EH (cell line): ENCODE measurements around the gene FAM149B1.

Source experiments
- DNase-seq: peaks from one replicate; pipeline ENCODE4 v3.0.0-alpha.2; 2015; ENCODE audit warnings: low read depth

FAM149B1 gene

GRCh38 chr10:73287441-73287840 is 119.5 kb downstream of the FAM149B1 start:
- no peak for DNase-seq

DNA sequence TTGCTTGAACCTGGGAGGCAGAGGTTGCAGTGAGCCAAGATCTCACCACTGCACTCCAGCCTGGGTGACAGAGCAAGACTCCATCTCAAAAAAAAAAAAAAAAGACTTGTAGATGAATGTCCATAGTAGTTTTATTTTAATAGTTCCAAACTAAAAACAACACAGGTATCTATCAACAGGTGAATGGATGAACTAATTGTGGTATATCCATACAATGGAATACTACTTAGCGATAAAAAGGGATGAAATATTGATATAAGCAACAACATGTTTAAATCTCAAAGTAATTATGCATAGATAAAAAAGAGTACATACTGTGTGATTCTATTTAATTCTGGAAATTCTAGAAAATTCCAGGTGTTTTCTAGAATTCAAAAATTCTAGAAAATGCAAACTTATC is 122.0 kb downstream of the FAM149B1 start:
- DNase-seq: no peak

DNA sequence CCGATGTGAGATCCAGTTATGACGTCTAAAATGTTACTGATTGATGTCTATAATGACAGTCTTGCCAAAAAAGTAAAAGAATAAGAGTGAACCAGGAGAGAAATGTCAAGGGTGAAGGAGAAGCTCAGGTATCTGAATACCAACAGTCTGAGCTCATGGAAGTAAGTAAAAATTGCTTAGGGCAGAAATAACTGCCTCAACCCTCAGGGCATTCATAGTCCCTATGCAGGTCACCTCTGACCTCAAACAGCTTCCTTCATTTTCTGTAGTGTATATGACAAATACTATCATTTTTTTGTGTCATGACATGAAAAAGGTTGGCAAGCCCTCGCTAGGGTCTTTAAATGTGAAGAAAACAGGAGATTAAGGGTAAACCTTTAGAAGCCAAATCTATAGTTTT is 125.5 kb downstream of the FAM149B1 start:
- DNase-seq: no peak
